ENCODE results near the gene UEVLD. TPM values are rescaled to one million over a fixed set of nuclear protein-coding genes. Genes with fewer than 3 reads are reported as not detected.

The UEVLD gene
- total RNA-seq, 1 donor from 2014 or later = 27.8 TPM

- DNase-seq = no peak
Measured at GRCh38 chr11:18498039-18498438, 90.5 kb downstream of the UEVLD start.

- DNase-seq = no peak
Measured at GRCh38 chr11:18495703-18496102, 92.8 kb downstream of the UEVLD start.

DNA sequence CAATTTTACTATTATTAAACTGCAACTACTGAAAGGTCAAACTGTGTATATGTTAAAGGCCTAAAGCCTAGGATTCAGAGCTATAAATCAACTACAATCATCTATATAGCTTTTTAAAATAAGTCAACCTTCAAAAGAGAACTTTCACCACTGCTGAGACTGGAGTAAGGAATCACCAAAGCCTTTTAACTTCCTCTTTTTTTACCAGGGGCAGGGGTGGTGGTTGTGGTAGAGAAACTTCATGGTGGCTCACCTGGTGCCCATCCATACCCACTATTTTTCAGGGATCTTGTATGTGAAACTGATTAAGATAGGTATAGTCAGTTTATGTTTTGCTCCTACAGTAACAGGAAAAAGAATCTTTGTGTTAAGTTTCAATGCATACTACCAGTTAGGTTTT is 93.3 kb downstream of the UEVLD start:
- DNase-seq = no peak

DNA sequence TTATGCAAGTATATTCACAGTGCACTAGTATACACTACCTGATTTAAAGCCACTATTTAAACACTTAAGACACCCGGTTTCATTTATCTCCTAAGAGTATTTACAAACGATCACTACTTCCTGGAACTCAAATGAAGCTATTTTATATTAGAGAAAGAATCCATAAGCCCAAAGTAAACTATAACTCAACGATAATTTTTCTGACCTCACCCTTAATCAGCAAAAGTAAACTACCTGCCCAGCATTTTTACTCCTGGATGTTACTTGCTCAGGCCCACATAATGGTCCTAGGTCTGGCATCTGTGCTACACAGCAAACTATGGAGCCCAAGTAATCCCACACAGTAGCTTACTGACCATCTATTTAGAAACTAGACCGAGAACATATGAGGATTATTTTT is 95.2 kb downstream of the UEVLD start:
- DNase-seq = no peak

DNA sequence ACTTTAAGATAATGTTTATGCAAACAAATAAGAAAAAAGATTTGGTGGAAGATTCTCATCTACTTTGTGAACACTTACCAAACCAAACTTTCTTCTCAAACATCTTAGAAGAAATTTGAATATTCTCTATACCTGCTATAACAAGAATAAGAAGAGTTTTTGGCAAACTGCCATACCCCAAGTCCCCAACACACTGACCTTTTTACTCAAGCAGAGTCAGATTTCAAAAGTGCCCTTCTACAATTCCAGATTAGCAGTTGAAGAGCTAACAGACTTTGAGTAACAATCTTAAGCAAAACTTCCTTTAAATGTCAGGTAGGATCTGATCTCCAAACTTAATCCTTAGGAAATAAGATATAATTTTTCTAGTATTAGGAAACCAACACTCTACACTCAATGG is 95.6 kb downstream of the UEVLD start:
- no peak for DNase-seq

- no peak for DNase-seq
Measured at GRCh38 chr11:18491924-18492323, 96.6 kb downstream of the UEVLD start.

- peak; percentile 22 for DNase-seq
Measured at GRCh38 chr11:18490736-18491485, 97.6 kb downstream of the UEVLD start.

- no peak for DNase-seq
Measured at GRCh38 chr11:18490319-18490718, 98.2 kb downstream of the UEVLD start.

GRCh38 chr11:18485913-18486528 is 102.5 kb downstream of the UEVLD start:
- no peak for DNase-seq

Other genes with a start within 250 kb of the UEVLD start
- 119 TPM for gene LDHA, start 194.2 kb downstream of the UEVLD start, total RNA-seq
- not detected for gene LDHC, start 176.4 kb downstream of the UEVLD start, total RNA-seq
- 0.62 TPM for gene LDHAL6A, start 132.9 kb downstream of the UEVLD start, total RNA-seq
- 99.8 TPM for gene TSG101, start 61.8 kb downstream of the UEVLD start, total RNA-seq
- 0.62 TPM for gene MISFA, start 11.1 kb upstream of the UEVLD start, total RNA-seq
- 11.2 TPM for gene SPTY2D1, start 45.6 kb upstream of the UEVLD start, total RNA-seq
- 6.9 TPM for gene TMEM86A, start 110.0 kb upstream of the UEVLD start, total RNA-seq
- gene IGSF22, start 137.5 kb upstream of the UEVLD start, total RNA-seq = 0.16 TPM
- gene PTPN5, start 203.1 kb upstream of the UEVLD start, total RNA-seq = 27.5 TPM